GM23338 (cell line): ENCODE measurements around the gene LYRM9. TPM values are rescaled to one million over a fixed set of nuclear protein-coding genes. Genes with fewer than 3 reads are reported as not detected.

Experiments used
- ATAC-seq: fragments of 200-7000 bp; cut with Tn5 transposase; 3 replicates; pipeline ENCODE4 v1.9.1; 2020
- DNase-seq: peaks from one replicate; pipeline ENCODE4 v3.0.0-alpha.2; 2015; ENCODE audit warnings: low spot score
- H2AFZ ChIP-seq: fragments of 200-600 bp; sonication (generic); 2 replicates; pipeline ENCODE4 v1.8.0; 2016; ENCODE audit warnings: antibody characterized with exemption, mild to moderate bottlenecking, moderate library complexity
- H3F3A ChIP-seq: fragments of 200-600 bp; sonication (generic); replicated peaks from 2 replicates; pipeline ENCODE4 v1.8.0; 2017; ENCODE audit warnings: antibody characterized with exemption, mixed run types, low read depth
- H3K27ac ChIP-seq: fragments of 200-600 bp; sonication (generic); 2 replicates; pipeline ENCODE4 v1.6.1; 2016; ENCODE audit warnings: low read depth
- H3K27me3 ChIP-seq: fragments of 200-600 bp; sonication (generic); 2 replicates; pipeline ENCODE4 v1.8.0; 2016; ENCODE audit warnings: mild to moderate bottlenecking, mixed run types, moderate library complexity; ENCODE audit not compliant: insufficient read depth
- H3K36me3 ChIP-seq: fragments of 200-600 bp; sonication (generic); 2 replicates; pipeline ENCODE4 v1.8.0; 2016; ENCODE audit warnings: mild to moderate bottlenecking; ENCODE audit not compliant: insufficient read depth
- H3K4me1 ChIP-seq: fragments of 200-600 bp; sonication (generic); 2 replicates; pipeline ENCODE4 v1.8.0; 2016; ENCODE audit warnings: mild to moderate bottlenecking, moderate library complexity; ENCODE audit not compliant: insufficient read depth
- H3K4me2 ChIP-seq: fragments of 200-600 bp; sonication (generic); 2 replicates; pipeline ENCODE4 v1.7.1; 2017; ENCODE audit warnings: mixed run types
- H3K4me3 ChIP-seq: fragments of 200-600 bp; sonication (generic); 2 replicates; pipeline ENCODE4 v1.6.1; 2016; ENCODE audit warnings: mixed run types
- H3K79me2 ChIP-seq: fragments of 200-600 bp; sonication (generic); replicated peaks from 2 replicates; pipeline ENCODE4 v1.8.0; 2017; ENCODE audit warnings: mild to moderate bottlenecking; ENCODE audit not compliant: insufficient read depth
- H3K9me2 ChIP-seq: fragments of 200-600 bp; sonication (generic); 2 replicates; pipeline ENCODE4 v1.8.0; 2017; ENCODE audit not compliant: insufficient read depth
- H4K20me1 ChIP-seq: fragments of 200-600 bp; sonication (generic); replicated peaks from 2 replicates; pipeline ENCODE4 v1.8.0; 2017; ENCODE audit warnings: mild to moderate bottlenecking; ENCODE audit not compliant: insufficient read depth
- H3K27ac Mint-ChIP-seq: 2 replicates; pipeline ENCODE4 v1.8.0; 2020; ENCODE audit warnings: inconsistent platforms, mild to moderate bottlenecking, moderate library complexity, mixed read lengths
- H3K27me3 Mint-ChIP-seq: 3 replicates; pipeline ENCODE4 v1.8.0; 2022; ENCODE audit warnings: low read depth, mild to moderate bottlenecking, moderate library complexity, mixed read lengths, inconsistent platforms; ENCODE audit not compliant: insufficient read depth, poor library complexity
- H3K36me3 Mint-ChIP-seq: 3 replicates; pipeline ENCODE4 v1.8.0; 2021; ENCODE audit warnings: low read depth, mild to moderate bottlenecking, inconsistent platforms, moderate library complexity, mixed read lengths
- H3K4me1 Mint-ChIP-seq: 3 replicates; pipeline ENCODE4 v1.8.0; 2020; ENCODE audit warnings: mild to moderate bottlenecking, inconsistent platforms, mixed read lengths
- H3K4me3 Mint-ChIP-seq: 3 replicates; pipeline ENCODE4 v1.8.0; 2021; ENCODE audit warnings: moderate library complexity, mild to moderate bottlenecking, inconsistent platforms, mixed read lengths
- H3K9me3 Mint-ChIP-seq: 3 replicates; pipeline ENCODE4 v1.8.0; 2020; ENCODE audit warnings: moderate library complexity, mild to moderate bottlenecking, inconsistent platforms, mixed read lengths
- CREB1 ChIP-seq: fragments of 250-450 bp; sonication (Bioruptor Pico); IDR thresholded peaks from 2 replicates; pipeline ENCODE4 v1.5.0; 2020; ENCODE audit warnings: low read depth, mild to moderate bottlenecking, moderate library complexity
- CTCF ChIP-seq, 2 experiments: fragments of 200-600 bp in 1 of 2; sonication (generic) in 1 of 2; conservative IDR thresholded peaks; 2 replicates each; pipeline versions ENCODE4 v1.5.1 to v1.6.1; 2016 to 2017; ENCODE audit warnings: antibody characterized with exemption in 2 of 2, low read depth in 2 of 2, mild to moderate bottlenecking in 2 of 2, moderate library complexity in 1 of 2
- ETS1 ChIP-seq: IDR thresholded peaks from 2 replicates; pipeline ENCODE4 v1.6.1; 2016; ENCODE audit warnings: antibody characterized with exemption
- EZH2 ChIP-seq: fragments of 200-600 bp; sonication (generic); IDR thresholded peaks from one replicate; pipeline ENCODE4 v1.8.0; 2017; ENCODE audit warnings: antibody characterized with exemption, mild to moderate bottlenecking, low read depth; ENCODE audit not compliant: unreplicated experiment
- EZH2phosphoT487 ChIP-seq: fragments of 200-600 bp; sonication (generic); IDR thresholded peaks from one replicate; pipeline ENCODE4 v1.8.1; 2018; ENCODE audit warnings: antibody characterized with exemption; ENCODE audit not compliant: unreplicated experiment
- JUNB ChIP-seq: IDR thresholded peaks from one replicate; pipeline ENCODE4 v1.6.1; 2016; ENCODE audit warnings: antibody characterized with exemption; ENCODE audit not compliant: unreplicated experiment
- NANOG ChIP-seq: IDR thresholded peaks from 2 replicates; pipeline ENCODE4 v1.6.1; 2016; ENCODE audit warnings: antibody characterized with exemption, borderline replicate concordance
- POLR2AphosphoS5 ChIP-seq: IDR thresholded peaks from 2 replicates; pipeline ENCODE4 v1.6.1; 2016; ENCODE audit warnings: antibody characterized with exemption, low read depth
- STAT1 ChIP-seq: IDR thresholded peaks from one replicate; pipeline ENCODE4 v1.6.1; 2016; ENCODE audit warnings: antibody characterized with exemption; ENCODE audit not compliant: unreplicated experiment
- ZNF114 ChIP-seq: fragments of 250-450 bp; sonication (Bioruptor Pico); IDR thresholded peaks from 2 replicates; pipeline ENCODE4 v1.5.0; 2020; ENCODE audit warnings: mild to moderate bottlenecking, moderate library complexity
- ZNF331 ChIP-seq: fragments of 250-450 bp; sonication (Bioruptor Pico); IDR thresholded peaks from 2 replicates; pipeline ENCODE4 v1.5.0; 2020; ENCODE audit warnings: low read depth, mild to moderate bottlenecking, moderate library complexity
- polyA plus RNA-seq: library from polyadenylated mRNA; unstranded; fragments of >200 nt; fragmentation: Nextera tagmentation; extraction: Ambion mirVana; gene quantifications from 2 replicates; pipeline ENCODE4 v1.2.1, GENCODE V29; 2016
- total RNA-seq: library from RNA; depleted of rRNA; stranded (reverse); fragments of >200 nt; shearing (Covaris generic); gene quantifications from 2 replicates; pipeline ENCODE4 v1.2.3, GENCODE V29; 2014

The LYRM9 gene
- total and polyA plus RNA-seq, 2 experiments from 2014 or later, result 4.7 to 6.2 TPM

DNA sequence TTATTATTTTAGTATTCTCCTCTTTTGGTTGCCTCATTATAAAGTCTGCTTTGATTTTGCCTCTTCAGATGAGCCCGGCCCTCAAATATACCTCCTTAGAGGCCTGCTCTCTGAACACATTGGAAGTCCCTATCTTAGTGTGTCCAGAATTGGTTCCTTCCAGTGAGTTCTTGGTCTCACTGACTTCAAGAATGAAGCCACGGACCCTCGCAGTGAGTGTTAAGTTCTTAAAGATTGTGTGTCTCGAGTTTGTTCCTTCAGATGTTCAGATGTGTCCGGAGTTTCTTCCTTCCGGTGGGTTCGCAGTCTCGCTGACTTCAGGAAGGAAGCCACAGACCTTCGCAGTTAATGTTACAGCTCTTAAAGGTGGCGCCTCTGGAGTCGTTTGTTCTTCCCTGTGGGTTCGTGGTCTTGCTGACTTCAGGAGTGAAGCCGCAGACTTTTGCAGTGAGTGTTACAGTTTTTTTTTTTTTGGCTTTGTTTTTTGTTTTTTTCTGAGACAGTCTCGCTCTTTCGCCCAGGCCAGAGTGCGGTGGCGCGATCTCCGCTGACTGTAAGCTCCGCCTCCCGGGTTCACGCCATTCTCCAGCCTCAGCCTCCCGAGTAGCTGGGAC lies 47.0 kb downstream of the LYRM9 start:
- no peak overlapping the region; the same call in 1 of the 2 replicates for H2AFZ ChIP-seq
- Mint-ChIP-seq H3K4me3 (no peak overlapping the region), H3K27me3 (no peaks in the 10 kb centered on the region)

DNA sequence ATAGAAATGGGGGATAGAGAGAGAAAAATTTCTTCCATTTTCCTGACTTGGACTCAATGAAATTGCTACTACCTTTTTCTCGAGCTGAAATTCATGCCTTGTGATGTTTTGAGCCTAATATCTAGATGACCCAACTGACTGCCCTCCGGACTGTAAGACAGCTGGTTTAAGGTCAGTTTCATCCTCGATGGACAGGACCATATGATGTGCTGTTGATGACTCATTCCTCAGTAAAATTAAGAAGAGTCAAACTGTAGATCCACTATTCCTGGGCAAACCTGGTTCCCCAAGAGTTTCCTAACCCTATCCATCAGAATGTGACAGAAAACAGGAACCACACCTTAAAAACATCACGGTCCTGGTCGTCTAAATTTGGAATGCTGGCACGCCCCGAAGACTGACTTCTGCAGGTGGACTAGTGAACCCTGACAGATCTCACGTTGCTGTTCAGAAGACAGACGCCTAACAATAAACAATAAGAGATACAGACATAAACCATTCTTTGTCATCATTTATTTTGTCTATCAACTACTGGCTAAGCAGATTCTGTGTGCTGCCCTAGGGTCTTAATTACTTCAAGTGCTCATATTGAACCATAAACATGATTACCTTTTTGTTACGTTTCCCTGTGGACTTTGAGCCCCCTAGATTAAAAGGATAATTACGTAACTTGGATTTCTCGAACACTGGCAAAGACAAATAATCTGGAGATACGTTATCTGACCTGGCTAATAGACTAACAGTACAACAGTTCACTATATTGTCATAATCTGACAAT lies 47.7 kb downstream of the LYRM9 start:
- H3K27me3 Mint-ChIP-seq, result no peaks in the 10 kb centered on the region
- no peak for TF ChIP-seq EZH2
- no peaks in the 10 kb centered on the region; the same call in 2 of the 3 replicates for H3K36me3 Mint-ChIP-seq
- H4K20me1 ChIP-seq, result no peaks in the 10 kb centered on the region
- H3K27ac ChIP-seq, result no peak overlapping the region
- H3K9me3 Mint-ChIP-seq, result no peaks in the 10 kb centered on the region
- no peak for ATAC-seq
- no peak overlapping the region for H3K4me3 Mint-ChIP-seq
- H3K27ac Mint-ChIP-seq, result no peak overlapping the region
- H3F3A ChIP-seq, result no peaks in the 10 kb centered on the region
- no peak overlapping the region for H2AFZ ChIP-seq
- no peaks in the 10 kb centered on the region for H3K36me3 ChIP-seq
- no peaks in the 10 kb centered on the region for H3K79me2 ChIP-seq
- H3K4me2 ChIP-seq, result no peak overlapping the region
- H3K9me2 ChIP-seq, result no peaks in the 10 kb centered on the region
- H3K4me1 ChIP-seq, result peaks cover 4% of the 10 kb centered on the region; the same call in 1 of the 2 replicates
- H3K4me1 Mint-ChIP-seq, result peaks cover 14% of the 10 kb centered on the region
- H3K27me3 ChIP-seq, result no peaks in the 10 kb centered on the region
- DNase-seq, result no peak
- H3K4me3 ChIP-seq, result no peak overlapping the region

More for the DNA sequence above, 47.0 kb downstream of the LYRM9 start:
- Histone ChIP-seq H3K79me2 (no peaks in the 10 kb centered on the region), H3F3A (no peaks in the 10 kb centered on the region), H3K4me2 (no peak overlapping the region), H3K27me3 (no peaks in the 10 kb centered on the region), H3K27ac (no peak overlapping the region), H3K4me3 (no peak overlapping the region), H4K20me1 (no peaks in the 10 kb centered on the region), H3K9me2 (no peaks in the 10 kb centered on the region), H3K4me1 (peaks cover 4% of the 10 kb centered on the region; the same call in 1 of the 2 replicates), H3K36me3 (no peaks in the 10 kb centered on the region)
- no peaks in the 10 kb centered on the region; the same call in 2 of the 3 replicates for H3K36me3 Mint-ChIP-seq
- no peak for DNase-seq
- no peak for TF ChIP-seq ZNF331 (CRISPR knock-in tag)
- TF ChIP-seq JUNB, result no peak
- no peak for TF ChIP-seq CTCF (conservative IDR thresholded peaks at IDR 0.05; ENCODE audit: low read depth in 2 of 2)
- TF ChIP-seq CREB1 (CRISPR knock-in tag), result no peak
- TF ChIP-seq STAT1, result no peak
- ATAC-seq, result no peak
- no peak overlapping the region for H3K27ac Mint-ChIP-seq
- H3K4me1 Mint-ChIP-seq, result peaks cover 13% of the 10 kb centered on the region
- no peaks in the 10 kb centered on the region for H3K9me3 Mint-ChIP-seq

GRCh38 chr17:27840688-27841087 lies 52.5 kb downstream of the LYRM9 start:
- Histone ChIP-seq H3F3A (no peaks in the 10 kb centered on the region), H3K4me3 (no peak overlapping the region), H3K27me3 (no peaks in the 10 kb centered on the region), H3K27ac (no peak overlapping the region), H3K4me1 (no peaks in the 10 kb centered on the region; the same call in 1 of the 2 replicates), H3K9me2 (peaks cover 5% of the 10 kb centered on the region; the same call in 1 of the 2 replicates), H4K20me1 (no peaks in the 10 kb centered on the region), H3K79me2 (no peaks in the 10 kb centered on the region), H3K4me2 (no peak overlapping the region), H3K36me3 (no peaks in the 10 kb centered on the region), H2AFZ (no peak overlapping the region)
- DNase-seq, result no peak
- peaks cover 2% of the 10 kb centered on the region; the same call in 1 of the 3 replicates for H3K4me1 Mint-ChIP-seq
- no peaks in the 10 kb centered on the region for H3K36me3 Mint-ChIP-seq
- ATAC-seq, result no peak
- H3K27me3 Mint-ChIP-seq, result peaks cover 2% of the 10 kb centered on the region
- H3K9me3 Mint-ChIP-seq, result no peaks in the 10 kb centered on the region
- no peak overlapping the region for H3K4me3 Mint-ChIP-seq
- no peak overlapping the region for H3K27ac Mint-ChIP-seq
- TF ChIP-seq NANOG (no peak), CTCF (conservative IDR thresholded peaks at IDR 0.05; ENCODE audit: low read depth in 2 of 2) (no peak), ZNF331 (CRISPR knock-in tag) (no peak), JUNB (no peak), EZH2 (no peak), STAT1 (no peak), ZNF114 (CRISPR knock-in tag) (no peak), ETS1 (no peak), EZH2phosphoT487 (no peak), POLR2AphosphoS5 (no peak), CREB1 (CRISPR knock-in tag) (no peak)
